Retinal pigment epithelial cell (primary cell): ENCODE data around the gene BAHD1.

Experiments used
- DNase-seq: peaks from one replicate; pipeline ENCODE4 v3.0.0-alpha.2; 2010; ENCODE audit warnings: low read depth
- H3K4me3 ChIP-seq: 2 replicates; pipeline ENCODE4 v1.5.1; 2011; ENCODE audit warnings: mild to moderate bottlenecking, low read length, control low read depth, moderate library complexity
- CTCF ChIP-seq: conservative IDR thresholded peaks from 2 replicates; pipeline ENCODE4 v1.5.1; 2011; ENCODE audit warnings: low read depth, low read length, control low read depth, inconsistent platforms

BAHD1 gene

GRCh38 chr15:40464595-40465185 lies 23.9 kb downstream of the BAHD1 start:
- no peak for TF ChIP-seq CTCF
- H3K4me3 ChIP-seq: no peak overlapping the region
- DNase-seq: no peak

GRCh38 chr15:40465939-40466338 lies 25.2 kb downstream of the BAHD1 start:
- no peak for DNase-seq
- TF ChIP-seq CTCF: no peak
- no peak overlapping the region for H3K4me3 ChIP-seq

- no peak for DNase-seq
- no peak overlapping the region for H3K4me3 ChIP-seq
- no peak for TF ChIP-seq CTCF
Observed at GRCh38 chr15:40466426-40467260, 25.9 kb downstream of the BAHD1 start.

GRCh38 chr15:40467261-40467615 lies 26.5 kb downstream of the BAHD1 start:
- TF ChIP-seq CTCF: no peak
- no peak overlapping the region for H3K4me3 ChIP-seq
- DNase-seq: no peak

- DNase-seq: no peak
- no peak for TF ChIP-seq CTCF
Observed at GRCh38 chr15:40468898-40469331, 28.2 kb downstream of the BAHD1 start.

GRCh38 chr15:40469776-40470390 lies 29.1 kb downstream of the BAHD1 start:
- no peak for TF ChIP-seq CTCF
- no peak overlapping the region for H3K4me3 ChIP-seq
- no peak for DNase-seq

More at GRCh38 chr15:40468898-40469331, 28.2 kb downstream of the BAHD1 start:
- no peak overlapping the region for H3K4me3 ChIP-seq
